ENCODE measurements around the gene NR2C1.

Gene NR2C1

GRCh38 chr12:95016120-95016519 is 57.3 kb downstream of the NR2C1 start:
- TF ChIP-seq, protein P1, sequence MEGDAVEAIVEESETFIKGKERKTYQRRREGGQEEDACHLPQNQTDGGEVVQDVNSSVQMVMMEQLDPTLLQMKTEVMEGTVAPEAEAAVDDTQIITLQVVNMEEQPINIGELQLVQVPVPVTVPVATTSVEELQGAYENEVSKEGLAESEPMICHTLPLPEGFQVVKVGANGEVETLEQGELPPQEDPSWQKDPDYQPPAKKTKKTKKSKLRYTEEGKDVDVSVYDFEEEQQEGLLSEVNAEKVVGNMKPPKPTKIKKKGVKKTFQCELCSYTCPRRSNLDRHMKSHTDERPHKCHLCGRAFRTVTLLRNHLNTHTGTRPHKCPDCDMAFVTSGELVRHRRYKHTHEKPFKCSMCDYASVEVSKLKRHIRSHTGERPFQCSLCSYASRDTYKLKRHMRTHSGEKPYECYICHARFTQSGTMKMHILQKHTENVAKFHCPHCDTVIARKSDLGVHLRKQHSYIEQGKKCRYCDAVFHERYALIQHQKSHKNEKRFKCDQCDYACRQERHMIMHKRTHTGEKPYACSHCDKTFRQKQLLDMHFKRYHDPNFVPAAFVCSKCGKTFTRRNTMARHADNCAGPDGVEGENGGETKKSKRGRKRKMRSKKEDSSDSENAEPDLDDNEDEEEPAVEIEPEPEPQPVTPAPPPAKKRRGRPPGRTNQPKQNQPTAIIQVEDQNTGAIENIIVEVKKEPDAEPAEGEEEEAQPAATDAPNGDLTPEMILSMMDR (IDR thresholded peaks at IDR 0.05; ENCODE audit: extremely low read depth, insufficient read depth, missing control alignments), result no peak
- no peak for DNase-seq (ENCODE audit: low spot score)
- in situ Hi-C loops (cut with MboI; ENCODE audit: low pct_unique_long_range_greater_than_20kb, low sequenced_read_pairs, unreplicated experiment), result no loop called here

- in situ Hi-C loops (cut with MboI; ENCODE audit: low pct_unique_long_range_greater_than_20kb, low sequenced_read_pairs, unreplicated experiment), result no loop called here
- no peak for DNase-seq (ENCODE audit: low spot score)
- TF ChIP-seq, protein P1 (IDR thresholded peaks at IDR 0.05; ENCODE audit: extremely low read depth, insufficient read depth, missing control alignments), result no peak
These were observed 58.9 kb downstream of the NR2C1 start for GRCh38 chr12:95014554-95014953.

- no peak for DNase-seq (ENCODE audit: low spot score)
- in situ Hi-C loops (cut with MboI; ENCODE audit: low pct_unique_long_range_greater_than_20kb, low sequenced_read_pairs, unreplicated experiment), result no loop called here
- TF ChIP-seq, protein P1 (IDR thresholded peaks at IDR 0.05; ENCODE audit: extremely low read depth, insufficient read depth, missing control alignments), result no peak
These were observed 67.2 kb downstream of the NR2C1 start for GRCh38 chr12:95006206-95006605.

- DNase-seq (ENCODE audit: low spot score), result no peak
- TF ChIP-seq, protein P1 (IDR thresholded peaks at IDR 0.05; ENCODE audit: extremely low read depth, insufficient read depth, missing control alignments), result no peak
- in situ Hi-C loops (cut with MboI; ENCODE audit: low pct_unique_long_range_greater_than_20kb, low sequenced_read_pairs, unreplicated experiment), result no loop called here
These were observed 68.8 kb downstream of the NR2C1 start for GRCh38 chr12:95004610-95005009.

DNA sequence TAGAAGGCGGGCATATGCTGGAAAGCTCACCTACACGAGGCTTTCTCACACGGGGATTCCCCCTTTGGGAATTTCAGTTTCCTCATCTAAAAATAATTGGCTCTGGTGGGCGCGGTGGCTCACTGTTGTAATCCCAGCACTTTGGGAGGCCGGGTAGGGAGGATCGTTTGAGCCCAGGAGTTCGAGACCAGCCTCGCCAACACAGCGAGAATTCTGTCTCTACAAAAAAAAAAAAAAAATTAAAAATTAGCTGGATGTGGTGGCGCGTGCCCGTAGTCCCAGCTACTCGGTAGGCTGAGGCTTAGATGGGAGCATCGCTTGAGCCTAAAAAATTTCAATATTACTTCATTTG is 69.5 kb downstream of the NR2C1 start:
- TF ChIP-seq, protein P1 (IDR thresholded peaks at IDR 0.05; ENCODE audit: extremely low read depth, insufficient read depth, missing control alignments), result no peak
- no peak for DNase-seq (ENCODE audit: low spot score)
- in situ Hi-C loops (cut with MboI; ENCODE audit: low pct_unique_long_range_greater_than_20kb, low sequenced_read_pairs, unreplicated experiment), result no loop called here

- peak; percentile 89 for DNase-seq (ENCODE audit: low spot score)
- TF ChIP-seq, protein P1 (IDR thresholded peaks at IDR 0.05; ENCODE audit: extremely low read depth, insufficient read depth, missing control alignments), result no peak
- in situ Hi-C loops (cut with MboI; ENCODE audit: low pct_unique_long_range_greater_than_20kb, low sequenced_read_pairs, unreplicated experiment), result no loop called here
These were observed 70.1 kb downstream of the NR2C1 start, which contains the start of gene NDUFA12 for GRCh38 chr12:95003213-95003920. TSS of gene NDUFA12 (minus strand) at chr12:95003697. CDS start at chr12:95003680, 17 bp downstream.
